Fibroblast of lung (primary cell): Measurements from ENCODE around the gene RER1. TPM values are rescaled to one million over a fixed set of nuclear protein-coding genes. Genes with fewer than 3 reads are reported as not detected.

Experiments
- DNase-seq, 2 donors: peaks; one replicate each; pipeline versions ENCODE4 v3.0.0 to v3.0.0-alpha.2; 2010; ENCODE audit warnings: low read depth in 2 of 2
- H2AFZ ChIP-seq: 2 replicates; pipeline ENCODE4 v1.5.1; 2012; ENCODE audit warnings: low read length, control low read depth, inconsistent platforms
- H3K27ac ChIP-seq: 2 replicates; pipeline ENCODE4 v1.5.1; 2011; ENCODE audit warnings: low read length, control low read depth; ENCODE audit not compliant: insufficient read depth
- H3K27me3 ChIP-seq: 2 replicates; pipeline ENCODE4 v1.5.1; 2011; ENCODE audit warnings: mild to moderate bottlenecking, low read length; ENCODE audit not compliant: control insufficient read depth, insufficient read depth
- H3K36me3 ChIP-seq: 2 replicates; pipeline ENCODE4 v1.5.1; 2011; ENCODE audit warnings: low read length; ENCODE audit not compliant: control insufficient read depth, insufficient read depth
- H3K4me1 ChIP-seq: 2 replicates; pipeline ENCODE4 v1.5.1; 2011; ENCODE audit warnings: low read length; ENCODE audit not compliant: control insufficient read depth, insufficient read depth; ENCODE audit errors: extremely low read depth
- H3K4me2 ChIP-seq: 2 replicates; pipeline ENCODE4 v1.5.1; 2011; ENCODE audit warnings: low read length, control low read depth; ENCODE audit not compliant: insufficient read depth; ENCODE audit errors: extremely low read depth
- H3K4me3 ChIP-seq, 4 experiments: fragments of 200-600 bp in 1 of 4; sonication (generic) in 1 of 4; replicated peaks in 1 of 4; 2 replicates each; pipeline ENCODE4 v1.5.1; 2011 to 2016; ENCODE audit warnings: low read length in 4 of 4, low read depth in 3 of 4, mild to moderate bottlenecking in 3 of 4, control low read depth in 2 of 4, inconsistent platforms in 1 of 4, mixed read lengths in 1 of 4; ENCODE audit not compliant: insufficient read depth in 1 of 4; ENCODE audit errors: control extremely low read depth in 1 of 4
- H3K79me2 ChIP-seq: 2 replicates; pipeline ENCODE4 v1.5.1; 2012; ENCODE audit warnings: mild to moderate bottlenecking, low read length, inconsistent platforms; ENCODE audit not compliant: control insufficient read depth, insufficient read depth
- H3K9ac ChIP-seq: 2 replicates; pipeline ENCODE4 v1.5.1; 2011; ENCODE audit warnings: mild to moderate bottlenecking, low read length, control low read depth; ENCODE audit not compliant: insufficient read depth
- H3K9me3 ChIP-seq: 2 replicates; pipeline ENCODE4 v1.5.1; 2012; ENCODE audit warnings: low read depth, low read length; ENCODE audit not compliant: control insufficient read depth, insufficient read depth
- H4K20me1 ChIP-seq: 2 replicates; pipeline ENCODE4 v1.5.1; 2011; ENCODE audit warnings: low read length; ENCODE audit not compliant: control insufficient read depth, insufficient read depth; ENCODE audit errors: extremely low read depth
- CTCF ChIP-seq, 2 donors: IDR thresholded peaks in 1 of 2; conservative IDR thresholded peaks in 1 of 2; 1 replicate in 1 of 2; 2 replicates in 1 of 2; pipeline ENCODE4 v1.5.1; 2011 to 2012; ENCODE audit warnings: low read length in 2 of 2, control low read depth in 1 of 2, inconsistent platforms in 1 of 2, low read depth in 1 of 2, mild to moderate bottlenecking in 1 of 2
- EZH2 ChIP-seq: IDR thresholded peaks from 2 replicates; pipeline ENCODE4 v1.5.1; 2012; ENCODE audit warnings: low read length, control low read depth, mild to moderate bottlenecking; ENCODE audit errors: missing control alignments
- polyA plus RNA-seq, 2 donors: library from polyadenylated mRNA; depleted of rRNA in 1 of 2; stranded (reverse) in 1 of 2; unstranded in 1 of 2; fragments of >200 nt; gene quantifications; 2 replicates each; pipeline ENCODE4 v1.2.1, GENCODE V29; 2011 to 2012; ENCODE audit warnings: missing spikeins in 1 of 2
- total RNA-seq: library from RNA; depleted of rRNA; stranded (reverse); fragments of >200 nt; gene quantifications from 2 replicates; pipeline ENCODE4 v1.2.1, GENCODE V29; 2014

Gene RER1
- total and polyA plus RNA-seq, 2 donors (not counting 1 experiment from before 2014, with no cell fraction given): 76.1 to 271 TPM

- H3K27me3 ChIP-seq: no peaks in the 10 kb centered on the region
- H3K27ac ChIP-seq: no peak overlapping the region
- TF ChIP-seq EZH2 (no peak), CTCF (conservative IDR thresholded peaks at IDR 0.05 in 1 of 2, IDR thresholded peaks at IDR 0.05 in 1 of 2; ENCODE audit: low read depth in 1 of 2, low read length in 2 of 2) (no peak)
- no peak overlapping the region for H3K9ac ChIP-seq
- peaks cover 3% of the 10 kb centered on the region for H3K4me1 ChIP-seq
- no peak overlapping the region for H2AFZ ChIP-seq
- no peak overlapping the region for H3K4me2 ChIP-seq
- no peak overlapping the region for H3K4me3 ChIP-seq
- no peak for DNase-seq
- peaks cover 40% of the 10 kb centered on the region for H3K36me3 ChIP-seq
- H4K20me1 ChIP-seq: no peaks in the 10 kb centered on the region
- peaks cover 8% of the 10 kb centered on the region for H3K79me2 ChIP-seq
- H3K9me3 ChIP-seq: no peaks in the 10 kb centered on the region
These were observed 15.7 kb downstream of the RER1 start for GRCh38 chr1:2407166-2407990.

- Histone ChIP-seq H3K9ac (no peak overlapping the region), H3K9me3 (no peaks in the 10 kb centered on the region), H3K36me3 (peaks cover 35% of the 10 kb centered on the region), H3K4me2 (no peak overlapping the region), H3K4me1 (peaks cover 3% of the 10 kb centered on the region), H4K20me1 (no peaks in the 10 kb centered on the region), H2AFZ (no peak overlapping the region), H3K27ac (no peak overlapping the region), H3K27me3 (no peaks in the 10 kb centered on the region), H3K79me2 (peaks cover 5% of the 10 kb centered on the region), H3K4me3 (no peak overlapping the region)
- no peak for TF ChIP-seq EZH2
- no peak for TF ChIP-seq CTCF (conservative IDR thresholded peaks at IDR 0.05 in 1 of 2, IDR thresholded peaks at IDR 0.05 in 1 of 2; ENCODE audit: low read depth in 1 of 2, low read length in 2 of 2)
- no peak for DNase-seq
These were observed 16.3 kb downstream of the RER1 start for GRCh38 chr1:2407991-2408275.

- Histone ChIP-seq H2AFZ (no peak overlapping the region), H3K4me3 (no peak overlapping the region)
These were observed 16.8 kb downstream of the RER1 start for GRCh38 chr1:2408456-2408855.

More at GRCh38 chr1:2408456-2408855, 16.8 kb downstream of the RER1 start:
- Histone ChIP-seq H3K4me2 (no peak overlapping the region), H4K20me1 (no peaks in the 10 kb centered on the region), H3K27ac (no peak overlapping the region), H3K9me3 (no peaks in the 10 kb centered on the region), H3K27me3 (no peaks in the 10 kb centered on the region), H3K9ac (no peak overlapping the region), H3K4me1 (peaks cover 6% of the 10 kb centered on the region), H3K36me3 (peaks cover 31% of the 10 kb centered on the region), H3K79me2 (peaks cover 5% of the 10 kb centered on the region)
- no peak for DNase-seq
- no peak for TF ChIP-seq EZH2
- no peak for TF ChIP-seq CTCF (conservative IDR thresholded peaks at IDR 0.05 in 1 of 2, IDR thresholded peaks at IDR 0.05 in 1 of 2; ENCODE audit: low read depth in 1 of 2, low read length in 2 of 2)
